Subcutaneous abdominal adipose tissue (tissue), 5 donors: ENCODE results near the gene SARS1.

Experiments
- H3K27ac ChIP-seq: one replicate; pipeline ENCODE4 v1.7.0; 2013; ENCODE audit warnings: low read depth, mild to moderate bottlenecking, inconsistent platforms, low read length, moderate library complexity
- H3K27me3 ChIP-seq, 5 donors: one replicate each; pipeline ENCODE4 v1.7.0; 2013; ENCODE audit warnings: low read length in 5 of 5, inconsistent platforms in 1 of 5; ENCODE audit not compliant: control insufficient read depth in 5 of 5, insufficient read depth in 4 of 5
- H3K36me3 ChIP-seq, 5 donors: one replicate each; pipeline ENCODE4 v1.7.0; 2013; ENCODE audit warnings: low read length in 5 of 5; ENCODE audit not compliant: control insufficient read depth in 5 of 5, insufficient read depth in 5 of 5
- H3K4me1 ChIP-seq, 5 donors: one replicate each; pipeline ENCODE4 v1.7.0; 2013; ENCODE audit warnings: low read length in 5 of 5, mild to moderate bottlenecking in 3 of 5, moderate library complexity in 1 of 5; ENCODE audit not compliant: control insufficient read depth in 5 of 5, insufficient read depth in 5 of 5
- H3K4me3 ChIP-seq, 5 donors: one replicate each; pipeline ENCODE4 v1.7.0; 2013; ENCODE audit warnings: low read length in 5 of 5, low read depth in 1 of 5
- H3K9ac ChIP-seq, 5 donors: one replicate each; pipeline ENCODE4 v1.7.0; 2013; ENCODE audit warnings: low read length in 5 of 5, mild to moderate bottlenecking in 4 of 5, moderate library complexity in 3 of 5
- H3K9me3 ChIP-seq, 5 donors: one replicate each; pipeline ENCODE4 v1.7.0; 2013; ENCODE audit warnings: low read length in 5 of 5; ENCODE audit not compliant: control insufficient read depth in 5 of 5
- donor health status: healthy.
- donor health status: healthy.
- donor health status: healthy.
- donor health status: healthy.
- donor health status: healthy.

The SARS1 gene

DNA sequence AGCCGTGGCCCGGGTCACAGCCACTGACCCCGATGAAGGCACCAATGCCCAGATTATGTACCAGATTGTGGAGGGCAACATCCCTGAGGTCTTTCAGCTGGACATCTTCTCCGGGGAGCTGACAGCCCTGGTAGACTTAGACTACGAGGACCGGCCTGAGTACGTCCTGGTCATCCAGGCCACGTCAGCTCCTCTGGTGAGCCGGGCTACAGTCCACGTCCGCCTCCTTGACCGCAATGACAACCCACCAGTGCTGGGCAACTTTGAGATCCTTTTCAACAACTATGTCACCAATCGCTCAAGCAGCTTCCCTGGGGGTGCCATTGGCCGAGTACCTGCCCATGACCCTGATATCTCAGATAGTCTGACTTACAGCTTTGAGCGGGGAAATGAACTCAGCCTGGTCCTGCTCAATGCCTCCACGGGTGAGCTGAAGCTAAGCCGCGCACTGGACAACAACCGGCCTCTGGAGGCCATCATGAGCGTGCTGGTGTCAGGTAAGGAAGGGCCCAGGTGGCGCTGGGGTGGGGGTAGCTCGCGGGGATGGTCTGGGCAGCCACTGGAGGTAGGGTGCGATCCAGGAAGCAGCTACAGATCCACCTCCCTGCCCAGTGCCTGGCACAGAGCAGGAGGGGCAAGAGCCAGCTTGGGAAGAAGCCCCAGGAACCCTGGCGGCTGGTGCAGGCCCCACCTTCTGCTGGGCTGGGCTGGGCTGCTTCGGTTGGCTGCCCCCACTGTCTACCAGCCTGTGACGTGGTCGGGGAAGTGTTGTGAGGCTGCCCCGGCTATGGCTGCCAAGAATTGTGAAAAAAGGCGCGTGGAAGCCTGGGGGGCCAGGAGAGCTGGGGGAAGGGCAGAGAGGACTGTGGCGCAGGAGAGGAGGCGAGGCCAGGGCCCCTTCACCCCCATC is 39.4 kb downstream of the SARS1 start:
- H3K27me3 ChIP-seq, result peaks cover 0 to 5% (median 3%) of the 10 kb centered on the region in 5 donors
- H3K4me1 ChIP-seq, result peaks cover 0 to 34% (median 29%) of the 10 kb centered on the region in 5 donors
- peak overlapping the region in 1 of 5 donors; percentile 48 for H3K4me3 ChIP-seq
- H3K36me3 ChIP-seq, result no peaks in the 10 kb centered on the region
- H3K9ac ChIP-seq, result peak overlapping the region in 3 of 5 donors; percentile 23 to 55 (median 27)
- H3K9me3 ChIP-seq, result no peaks in the 10 kb centered on the region
- H3K27ac ChIP-seq, result no peak overlapping the region

DNA sequence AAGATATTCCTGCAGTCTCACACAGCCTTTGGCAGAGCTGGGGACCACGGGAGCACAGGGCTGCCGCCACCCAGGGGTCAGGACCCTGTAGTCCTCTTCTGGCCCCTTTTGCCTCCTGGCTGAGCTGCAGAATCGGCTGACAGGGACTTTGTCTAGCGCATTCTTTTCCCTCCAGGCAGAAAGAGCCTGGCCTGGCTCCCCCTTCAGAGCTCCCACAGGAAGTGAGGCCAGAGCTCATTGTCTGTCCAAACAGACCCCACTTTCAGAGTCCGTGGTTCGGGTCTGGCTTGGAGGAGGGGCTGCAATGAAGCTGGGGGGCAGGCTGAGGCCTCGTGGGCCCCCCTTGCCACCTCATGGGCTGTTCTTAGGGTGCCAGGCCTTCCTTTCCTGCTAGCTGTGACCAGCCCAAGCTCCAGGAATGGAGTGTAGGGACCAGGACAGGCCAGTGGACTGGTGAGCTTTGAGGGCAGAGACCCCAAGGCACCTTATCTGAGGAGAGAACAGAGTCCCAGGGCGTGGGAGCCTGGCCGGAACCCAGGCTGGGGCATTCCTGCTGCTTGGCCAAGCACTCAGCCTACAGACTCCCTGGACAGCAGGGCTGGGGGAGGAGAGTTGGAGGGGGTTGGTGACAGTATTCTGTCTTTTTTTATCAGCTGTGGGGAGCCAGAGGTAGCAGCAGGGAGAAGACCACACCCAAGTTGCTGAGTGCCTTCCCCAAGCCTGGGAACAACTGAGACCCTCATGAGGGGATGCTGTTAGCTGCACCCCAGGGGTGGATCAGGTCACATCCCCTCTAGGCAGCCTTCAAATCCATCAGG is 40.3 kb downstream of the SARS1 start:
- H3K27ac ChIP-seq, result no peak overlapping the region
- peaks cover 0 to 5% (median 3%) of the 10 kb centered on the region in 5 donors for H3K27me3 ChIP-seq
- peak overlapping the region in 1 of 5 donors; percentile 48 for H3K4me3 ChIP-seq
- H3K9me3 ChIP-seq, result no peaks in the 10 kb centered on the region
- peak overlapping the region in 3 of 5 donors; percentile 23 to 55 (median 27) for H3K9ac ChIP-seq
- peaks cover 0 to 32% (median 27%) of the 10 kb centered on the region in 5 donors for H3K4me1 ChIP-seq
- peaks cover 0 to 3% (median 0%) of the 10 kb centered on the region in 5 donors for H3K36me3 ChIP-seq

DNA sequence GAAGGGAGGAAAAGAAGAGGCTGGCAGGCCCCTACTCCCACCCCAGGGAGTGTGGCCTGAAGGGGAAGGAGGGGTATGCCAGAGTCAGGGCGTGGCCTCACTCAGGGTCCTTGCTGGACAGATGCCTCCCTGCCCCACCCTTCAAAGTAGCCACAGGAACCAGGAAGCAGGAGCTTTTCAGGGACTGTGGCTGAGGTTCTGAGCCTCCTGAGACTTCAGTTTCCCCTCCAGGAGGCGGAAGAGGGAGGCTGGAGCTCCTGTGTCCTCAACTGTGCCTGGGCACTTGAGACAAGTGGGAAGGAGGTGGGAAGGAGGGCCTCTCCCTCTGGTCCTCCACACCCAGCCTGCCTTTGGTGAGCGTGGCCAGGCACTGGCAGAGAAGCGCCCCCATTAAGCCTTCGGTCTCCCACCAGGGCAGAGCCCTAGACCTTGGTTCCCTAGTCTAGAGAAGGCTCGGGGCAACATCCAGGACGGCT is 40.9 kb downstream of the SARS1 start:
- Histone ChIP-seq H3K9ac (no peak overlapping the region), H3K36me3 (peaks cover 0 to 4% (median 0%) of the 10 kb centered on the region in 5 donors), H3K27me3 (peaks cover 0 to 5% (median 3%) of the 10 kb centered on the region in 5 donors), H3K4me3 (no peak overlapping the region), H3K4me1 (peaks cover 0 to 29% (median 24%) of the 10 kb centered on the region in 5 donors), H3K9me3 (no peaks in the 10 kb centered on the region), H3K27ac (no peak overlapping the region)

DNA sequence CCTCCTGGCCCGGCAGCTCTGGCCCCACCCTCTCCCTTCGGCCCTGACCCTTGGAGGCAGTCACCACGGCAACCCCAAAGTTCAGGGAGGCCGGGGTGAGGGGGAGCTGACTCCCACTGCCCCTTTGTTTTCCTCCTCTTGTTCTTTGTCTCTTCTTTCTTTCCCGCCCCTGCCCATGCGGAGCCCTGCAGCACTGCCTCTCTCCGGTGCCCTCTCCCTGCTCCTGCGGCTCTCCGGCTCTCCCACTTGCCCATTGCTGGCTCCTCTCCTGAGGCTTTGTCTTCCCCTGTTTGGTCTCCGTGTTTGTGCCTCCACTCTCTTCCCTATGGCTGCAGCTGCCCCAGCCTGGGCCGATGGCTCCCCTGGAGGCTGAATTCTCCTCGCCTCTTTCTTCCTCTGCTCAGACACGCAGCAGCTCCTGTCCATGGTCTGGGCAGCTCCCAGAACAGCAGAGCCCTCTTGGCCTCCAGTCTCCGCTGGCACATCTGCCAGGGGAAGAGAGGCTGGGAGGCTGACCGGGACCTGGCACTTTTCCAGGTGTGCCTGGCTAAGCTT is 41.5 kb downstream of the SARS1 start:
- H3K27ac ChIP-seq, result no peak overlapping the region
- no peaks in the 10 kb centered on the region for H3K9me3 ChIP-seq
- no peak overlapping the region for H3K9ac ChIP-seq
- H3K36me3 ChIP-seq, result peaks cover 0 to 4% (median 0%) of the 10 kb centered on the region in 5 donors
- peaks cover 0 to 26% (median 21%) of the 10 kb centered on the region in 5 donors for H3K4me1 ChIP-seq
- peaks cover 0 to 4% (median 2%) of the 10 kb centered on the region in 5 donors for H3K27me3 ChIP-seq
- H3K4me3 ChIP-seq, result no peak overlapping the region

DNA sequence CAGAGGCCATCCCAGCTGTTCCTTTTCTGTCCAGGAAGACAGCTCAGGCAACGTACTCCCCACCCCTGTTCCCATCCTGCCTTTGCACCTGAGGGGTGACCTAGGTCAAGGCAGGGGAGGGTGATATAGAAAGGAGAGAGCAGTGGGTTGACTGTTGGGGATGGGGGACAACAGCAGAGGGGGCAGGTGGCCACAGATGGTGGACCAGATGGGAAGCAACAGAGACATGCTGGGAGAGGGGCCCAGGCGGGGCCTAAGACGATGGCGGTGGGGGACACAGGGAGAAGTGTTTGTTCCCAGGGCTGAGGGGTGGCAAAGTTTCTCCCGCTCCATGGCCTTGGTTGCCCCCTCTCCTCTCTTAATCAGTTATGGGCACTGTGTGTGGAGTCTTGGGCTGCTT is 42.0 kb downstream of the SARS1 start:
- peaks cover 0 to 4% (median 0%) of the 10 kb centered on the region in 5 donors for H3K36me3 ChIP-seq
- H3K27ac ChIP-seq, result no peak overlapping the region
- H3K4me1 ChIP-seq, result peaks cover 0 to 22% (median 18%) of the 10 kb centered on the region in 5 donors
- no peaks in the 10 kb centered on the region for H3K9me3 ChIP-seq
- H3K9ac ChIP-seq, result no peak overlapping the region
- no peak overlapping the region for H3K4me3 ChIP-seq
- H3K27me3 ChIP-seq, result peaks cover 0 to 3% (median 0%) of the 10 kb centered on the region in 5 donors

DNA sequence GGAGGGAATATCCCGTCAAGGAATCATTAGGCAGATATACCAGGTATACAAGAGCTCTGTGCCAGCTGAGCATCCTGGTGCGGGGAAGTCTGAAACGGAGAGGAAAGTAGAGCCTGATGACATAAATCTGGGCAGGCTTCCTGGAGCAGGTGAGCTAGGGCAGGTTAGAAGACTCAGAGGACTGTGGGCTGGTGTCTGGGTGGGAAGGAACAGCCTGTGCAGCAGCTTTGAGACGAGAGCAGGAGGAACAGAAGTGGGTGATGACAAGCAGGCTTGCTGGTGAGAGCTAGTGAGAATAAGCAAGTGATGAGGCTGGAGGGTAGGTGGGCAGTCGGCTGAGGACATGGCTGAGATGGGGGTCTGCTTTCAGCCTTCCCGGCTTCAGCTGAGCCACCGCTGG is 42.4 kb downstream of the SARS1 start:
- Histone ChIP-seq H3K9ac (no peak overlapping the region), H3K4me1 (peaks cover 0 to 22% (median 18%) of the 10 kb centered on the region in 5 donors), H3K27ac (no peak overlapping the region), H3K4me3 (no peak overlapping the region), H3K9me3 (no peaks in the 10 kb centered on the region), H3K36me3 (peaks cover 0 to 4% (median 0%) of the 10 kb centered on the region in 5 donors), H3K27me3 (peaks cover 0 to 3% (median 0%) of the 10 kb centered on the region in 5 donors)

DNA sequence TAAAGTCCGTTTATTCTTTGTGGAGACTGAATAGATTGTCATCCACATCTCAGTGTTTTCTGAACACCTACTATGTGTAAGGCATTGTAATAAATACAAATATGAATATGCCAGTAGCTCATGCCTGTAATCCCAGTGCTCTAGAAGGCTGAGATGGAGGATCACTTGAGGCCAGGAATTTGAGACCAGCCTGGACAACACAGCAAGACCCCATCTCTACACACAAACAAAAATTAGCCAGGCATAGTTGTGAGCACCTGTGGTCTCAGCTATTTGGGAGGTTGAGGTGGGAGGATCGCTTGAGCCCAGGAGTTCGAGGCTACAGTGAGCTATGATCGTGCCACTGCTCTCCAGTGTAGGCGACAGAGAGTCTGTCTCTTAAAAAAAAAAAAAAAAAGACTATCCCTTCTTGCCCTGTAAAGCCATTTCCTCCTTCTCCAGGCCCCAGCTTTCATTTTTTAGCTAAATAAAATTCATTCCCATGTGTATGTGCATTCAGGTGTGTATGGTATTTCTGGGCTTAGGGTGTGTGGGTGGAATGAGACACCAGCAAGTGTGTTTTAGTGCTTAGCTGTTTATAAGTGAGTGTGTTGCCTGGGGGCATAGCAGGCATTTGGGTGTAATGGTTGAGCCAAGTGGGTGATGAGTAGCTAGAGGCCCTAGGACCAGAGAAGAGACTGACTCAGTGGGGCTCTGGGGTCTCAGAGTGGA is 43.4 kb downstream of the SARS1 start:
- Histone ChIP-seq H3K9me3 (no peaks in the 10 kb centered on the region), H3K9ac (no peak overlapping the region), H3K36me3 (peaks cover 0 to 4% (median 0%) of the 10 kb centered on the region in 5 donors), H3K27ac (no peak overlapping the region), H3K27me3 (peaks cover 0 to 3% (median 0%) of the 10 kb centered on the region in 5 donors), H3K4me1 (peaks cover 0 to 22% (median 18%) of the 10 kb centered on the region in 5 donors), H3K4me3 (no peak overlapping the region)

DNA sequence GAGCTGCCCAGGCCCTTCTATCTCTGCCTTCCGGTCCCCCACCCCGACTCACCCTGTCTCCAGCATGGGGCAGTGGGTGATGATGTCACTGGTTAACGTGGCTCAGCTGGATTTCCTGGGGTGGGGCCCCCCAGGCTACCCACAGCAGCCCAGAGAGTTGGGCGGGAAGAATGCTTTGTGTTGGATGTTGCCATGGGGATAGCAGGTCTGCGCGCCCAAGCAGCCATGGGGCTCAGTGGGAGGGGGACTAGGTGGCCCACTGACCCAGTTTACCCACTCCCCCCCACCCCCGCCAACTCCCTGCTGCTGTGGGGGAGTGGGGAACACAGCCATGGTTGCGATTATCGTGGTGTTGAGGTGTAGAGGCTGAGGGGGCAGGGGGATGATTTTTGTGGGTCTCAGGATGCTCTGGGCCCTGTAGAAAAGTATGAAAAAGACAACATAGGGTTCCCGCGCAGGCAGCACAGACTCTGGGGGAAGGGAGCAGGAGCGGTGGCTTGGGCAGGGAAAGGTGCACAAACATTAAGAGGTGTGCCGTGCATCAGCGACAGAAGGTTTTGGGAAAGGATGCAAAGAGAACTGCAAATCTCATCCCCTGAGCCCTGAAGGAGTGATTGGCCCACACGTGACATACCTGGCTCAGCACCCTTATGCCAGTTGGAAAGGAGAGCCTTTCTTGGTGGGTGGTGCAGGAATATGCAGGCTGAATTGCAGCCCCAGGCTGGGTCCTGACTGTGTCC is 44.1 kb downstream of the SARS1 start:
- H3K27me3 ChIP-seq, result peaks cover 0 to 3% (median 0%) of the 10 kb centered on the region in 5 donors
- H3K9me3 ChIP-seq, result no peaks in the 10 kb centered on the region
- H3K9ac ChIP-seq, result no peak overlapping the region
- H3K27ac ChIP-seq, result no peak overlapping the region
- H3K36me3 ChIP-seq, result peaks cover 0 to 4% (median 0%) of the 10 kb centered on the region in 5 donors
- H3K4me3 ChIP-seq, result no peak overlapping the region
- H3K4me1 ChIP-seq, result peaks cover 0 to 22% (median 18%) of the 10 kb centered on the region in 5 donors
